Stomach (tissue), 4 donors: Measurements from ENCODE around the gene MED31.

ENCODE experiments used
- POLR2A ChIP-seq, 4 donors: fragments of 450-650 bp; IDR thresholded peaks; one replicate each; pipeline ENCODE4 v1.6.1; 2016; ENCODE audit warnings: antibody characterized with exemption in 4 of 4, control low read depth in 2 of 4, mild to moderate bottlenecking in 1 of 4, moderate library complexity in 1 of 4
- POLR2AphosphoS5 ChIP-seq, 3 donors: sonication (generic); formaldehyde crosslinking; IDR thresholded peaks; one replicate each; pipeline ENCODE4 v1.6.1; 2016; ENCODE audit warnings: antibody characterized with exemption in 3 of 3
- TF ChIP-seq, protein P1 (sequence below), 7 experiments: fragments of 450-650 bp in 4 of 7; fragments of 200-600 bp in 3 of 7; sonication (generic) in 3 of 7; IDR thresholded peaks; one replicate each; pipeline ENCODE4 v1.5.1; 2016 to 2019; ENCODE audit warnings: antibody characterized with exemption in 7 of 7, control low read depth in 2 of 7, mild to moderate bottlenecking in 1 of 7

DNA sequence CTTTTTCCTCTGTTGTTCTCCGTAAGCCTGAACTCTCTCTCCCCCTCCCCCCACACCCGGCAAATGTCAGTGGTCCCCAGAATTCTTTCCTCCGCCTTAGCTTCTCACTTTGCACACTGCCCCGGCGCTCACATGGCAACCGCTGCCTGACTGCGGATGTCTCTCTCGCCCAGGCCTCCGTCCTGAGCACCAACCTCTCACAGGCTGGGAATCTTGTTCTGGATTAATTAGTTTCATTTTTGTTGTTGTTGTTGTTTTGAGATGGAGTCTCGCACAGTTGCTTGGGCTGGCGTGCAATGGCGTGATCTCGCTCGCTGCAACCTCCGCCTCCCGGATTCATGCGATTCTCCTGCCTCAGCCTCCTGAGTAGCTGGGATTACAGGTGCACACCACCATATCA is 16.8 kb upstream of the MED31 start:
- TF ChIP-seq POLR2A (IDR thresholded peaks at IDR 0.05) (no peak), POLR2AphosphoS5 (IDR thresholded peaks at IDR 0.05) (no peak)
- TF ChIP-seq, protein P1, sequence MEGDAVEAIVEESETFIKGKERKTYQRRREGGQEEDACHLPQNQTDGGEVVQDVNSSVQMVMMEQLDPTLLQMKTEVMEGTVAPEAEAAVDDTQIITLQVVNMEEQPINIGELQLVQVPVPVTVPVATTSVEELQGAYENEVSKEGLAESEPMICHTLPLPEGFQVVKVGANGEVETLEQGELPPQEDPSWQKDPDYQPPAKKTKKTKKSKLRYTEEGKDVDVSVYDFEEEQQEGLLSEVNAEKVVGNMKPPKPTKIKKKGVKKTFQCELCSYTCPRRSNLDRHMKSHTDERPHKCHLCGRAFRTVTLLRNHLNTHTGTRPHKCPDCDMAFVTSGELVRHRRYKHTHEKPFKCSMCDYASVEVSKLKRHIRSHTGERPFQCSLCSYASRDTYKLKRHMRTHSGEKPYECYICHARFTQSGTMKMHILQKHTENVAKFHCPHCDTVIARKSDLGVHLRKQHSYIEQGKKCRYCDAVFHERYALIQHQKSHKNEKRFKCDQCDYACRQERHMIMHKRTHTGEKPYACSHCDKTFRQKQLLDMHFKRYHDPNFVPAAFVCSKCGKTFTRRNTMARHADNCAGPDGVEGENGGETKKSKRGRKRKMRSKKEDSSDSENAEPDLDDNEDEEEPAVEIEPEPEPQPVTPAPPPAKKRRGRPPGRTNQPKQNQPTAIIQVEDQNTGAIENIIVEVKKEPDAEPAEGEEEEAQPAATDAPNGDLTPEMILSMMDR (IDR thresholded peaks at IDR 0.05) = no peak
